Measurements from ENCODE around the gene PLAGL2. TPM values are rescaled to one million over a fixed set of nuclear protein-coding genes. Genes with fewer than 3 reads are reported as not detected.

PLAGL2 gene
- polyA plus RNA-seq, 1 donor from 2014 or later = 2.7 TPM

- H3K9me2 ChIP-seq (ENCODE audit: insufficient read depth, low read length) = no peaks in the 10 kb centered on the region
- H3K9me3 ChIP-seq (ENCODE audit: low read length) = no peaks in the 10 kb centered on the region
- no peak overlapping the region for H3K27ac ChIP-seq (ENCODE audit: low read length)
- no peaks in the 10 kb centered on the region for H3K27me3 ChIP-seq (ENCODE audit: insufficient read depth, low read depth, low read length)
- H3K79me2 ChIP-seq (replicated peaks; ENCODE audit: insufficient read depth, low read length) = no peaks in the 10 kb centered on the region
- TF ChIP-seq, protein P1, sequence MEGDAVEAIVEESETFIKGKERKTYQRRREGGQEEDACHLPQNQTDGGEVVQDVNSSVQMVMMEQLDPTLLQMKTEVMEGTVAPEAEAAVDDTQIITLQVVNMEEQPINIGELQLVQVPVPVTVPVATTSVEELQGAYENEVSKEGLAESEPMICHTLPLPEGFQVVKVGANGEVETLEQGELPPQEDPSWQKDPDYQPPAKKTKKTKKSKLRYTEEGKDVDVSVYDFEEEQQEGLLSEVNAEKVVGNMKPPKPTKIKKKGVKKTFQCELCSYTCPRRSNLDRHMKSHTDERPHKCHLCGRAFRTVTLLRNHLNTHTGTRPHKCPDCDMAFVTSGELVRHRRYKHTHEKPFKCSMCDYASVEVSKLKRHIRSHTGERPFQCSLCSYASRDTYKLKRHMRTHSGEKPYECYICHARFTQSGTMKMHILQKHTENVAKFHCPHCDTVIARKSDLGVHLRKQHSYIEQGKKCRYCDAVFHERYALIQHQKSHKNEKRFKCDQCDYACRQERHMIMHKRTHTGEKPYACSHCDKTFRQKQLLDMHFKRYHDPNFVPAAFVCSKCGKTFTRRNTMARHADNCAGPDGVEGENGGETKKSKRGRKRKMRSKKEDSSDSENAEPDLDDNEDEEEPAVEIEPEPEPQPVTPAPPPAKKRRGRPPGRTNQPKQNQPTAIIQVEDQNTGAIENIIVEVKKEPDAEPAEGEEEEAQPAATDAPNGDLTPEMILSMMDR (IDR thresholded peaks at IDR 0.05; ENCODE audit: poor library complexity, severe bottlenecking) = no peak
- TF ChIP-seq POLR2AphosphoS5 (IDR thresholded peaks at IDR 0.05) (no peak), TAF1 (IDR thresholded peaks at IDR 0.05; ENCODE audit: low read depth) (no peak), EP300 (conservative IDR thresholded peaks at IDR 0.05; ENCODE audit: poor library complexity, severe bottlenecking) (no peak), EZH2 (IDR thresholded peaks at IDR 0.05; ENCODE audit: borderline replicate concordance, insufficient read depth, low read length, poor library complexity, severe bottlenecking) (no peak), MXI1 (conservative IDR thresholded peaks at IDR 0.05; ENCODE audit: poor library complexity, severe bottlenecking) (no peak), RAD21 (conservative IDR thresholded peaks at IDR 0.05) (no peak), SMC3 (conservative IDR thresholded peaks at IDR 0.05; ENCODE audit: poor library complexity) (no peak)
- TF ChIP-seq, protein P2, sequence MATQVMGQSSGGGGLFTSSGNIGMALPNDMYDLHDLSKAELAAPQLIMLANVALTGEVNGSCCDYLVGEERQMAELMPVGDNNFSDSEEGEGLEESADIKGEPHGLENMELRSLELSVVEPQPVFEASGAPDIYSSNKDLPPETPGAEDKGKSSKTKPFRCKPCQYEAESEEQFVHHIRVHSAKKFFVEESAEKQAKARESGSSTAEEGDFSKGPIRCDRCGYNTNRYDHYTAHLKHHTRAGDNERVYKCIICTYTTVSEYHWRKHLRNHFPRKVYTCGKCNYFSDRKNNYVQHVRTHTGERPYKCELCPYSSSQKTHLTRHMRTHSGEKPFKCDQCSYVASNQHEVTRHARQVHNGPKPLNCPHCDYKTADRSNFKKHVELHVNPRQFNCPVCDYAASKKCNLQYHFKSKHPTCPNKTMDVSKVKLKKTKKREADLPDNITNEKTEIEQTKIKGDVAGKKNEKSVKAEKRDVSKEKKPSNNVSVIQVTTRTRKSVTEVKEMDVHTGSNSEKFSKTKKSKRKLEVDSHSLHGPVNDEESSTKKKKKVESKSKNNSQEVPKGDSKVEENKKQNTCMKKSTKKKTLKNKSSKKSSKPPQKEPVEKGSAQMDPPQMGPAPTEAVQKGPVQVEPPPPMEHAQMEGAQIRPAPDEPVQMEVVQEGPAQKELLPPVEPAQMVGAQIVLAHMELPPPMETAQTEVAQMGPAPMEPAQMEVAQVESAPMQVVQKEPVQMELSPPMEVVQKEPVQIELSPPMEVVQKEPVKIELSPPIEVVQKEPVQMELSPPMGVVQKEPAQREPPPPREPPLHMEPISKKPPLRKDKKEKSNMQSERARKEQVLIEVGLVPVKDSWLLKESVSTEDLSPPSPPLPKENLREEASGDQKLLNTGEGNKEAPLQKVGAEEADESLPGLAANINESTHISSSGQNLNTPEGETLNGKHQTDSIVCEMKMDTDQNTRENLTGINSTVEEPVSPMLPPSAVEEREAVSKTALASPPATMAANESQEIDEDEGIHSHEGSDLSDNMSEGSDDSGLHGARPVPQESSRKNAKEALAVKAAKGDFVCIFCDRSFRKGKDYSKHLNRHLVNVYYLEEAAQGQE (IDR thresholded peaks at IDR 0.05; ENCODE audit: borderline replicate concordance) = no peak
- H3K9ac ChIP-seq (ENCODE audit: low read length) = no peak overlapping the region
- H4K20me1 ChIP-seq (ENCODE audit: insufficient read depth) = no peaks in the 10 kb centered on the region
- peaks cover 22% of the 10 kb centered on the region for H3K36me3 ChIP-seq (ENCODE audit: insufficient read depth, low read length)
- no peaks in the 10 kb centered on the region for H3F3A ChIP-seq (ENCODE audit: insufficient read depth, low read length, poor library complexity, severe bottlenecking)
- no peak overlapping the region for H2AFZ ChIP-seq (ENCODE audit: low read depth, low read length)
- H3K4me3 ChIP-seq (ENCODE audit: low read length) = no peak overlapping the region
- H3K4me2 ChIP-seq (ENCODE audit: low read length) = no peak overlapping the region
Observed at GRCh38 chr20:32158351-32158750, 49.2 kb downstream of the PLAGL2 start.

DNA sequence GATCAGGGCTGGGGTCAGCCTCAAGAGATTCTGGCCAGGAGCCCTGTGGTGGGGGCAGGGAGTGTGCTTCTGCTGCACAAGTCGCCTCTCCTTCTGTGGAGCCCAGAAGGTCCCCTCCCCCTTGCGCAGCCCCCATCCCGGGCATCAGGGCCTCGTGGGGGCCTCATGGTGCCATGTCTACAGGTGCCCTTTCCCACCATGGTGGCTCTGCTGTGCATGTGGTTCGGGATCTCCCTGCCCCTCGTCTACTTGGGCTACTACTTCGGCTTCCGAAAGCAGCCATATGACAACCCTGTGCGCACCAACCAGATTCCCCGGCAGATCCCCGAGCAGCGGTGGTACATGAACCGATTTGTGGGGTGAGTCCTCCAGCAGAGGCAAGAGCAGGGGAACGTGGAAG is 49.9 kb downstream of the PLAGL2 start:
- no peak overlapping the region for H3K9ac ChIP-seq (ENCODE audit: low read length)
- no peaks in the 10 kb centered on the region for H3K79me2 ChIP-seq (replicated peaks; ENCODE audit: insufficient read depth, low read length)
- no peaks in the 10 kb centered on the region for H3K27me3 ChIP-seq (ENCODE audit: insufficient read depth, low read depth, low read length)
- no peak overlapping the region for H3K4me3 ChIP-seq (ENCODE audit: low read length)
- TF ChIP-seq, protein P2 (IDR thresholded peaks at IDR 0.05; ENCODE audit: borderline replicate concordance) = no peak
- TF ChIP-seq, protein P1 (IDR thresholded peaks at IDR 0.05; ENCODE audit: poor library complexity, severe bottlenecking) = no peak
- TF ChIP-seq RAD21 (conservative IDR thresholded peaks at IDR 0.05) (no peak), MXI1 (conservative IDR thresholded peaks at IDR 0.05; ENCODE audit: poor library complexity, severe bottlenecking) (no peak), POLR2AphosphoS5 (IDR thresholded peaks at IDR 0.05) (no peak), TAF1 (IDR thresholded peaks at IDR 0.05; ENCODE audit: low read depth) (no peak), EP300 (conservative IDR thresholded peaks at IDR 0.05; ENCODE audit: poor library complexity, severe bottlenecking) (no peak), SMC3 (conservative IDR thresholded peaks at IDR 0.05; ENCODE audit: poor library complexity) (no peak), EZH2 (IDR thresholded peaks at IDR 0.05; ENCODE audit: borderline replicate concordance, insufficient read depth, low read length, poor library complexity, severe bottlenecking) (no peak)
- H3F3A ChIP-seq (ENCODE audit: insufficient read depth, low read length, poor library complexity, severe bottlenecking) = no peaks in the 10 kb centered on the region
- no peaks in the 10 kb centered on the region for H3K9me2 ChIP-seq (ENCODE audit: insufficient read depth, low read length)
- no peaks in the 10 kb centered on the region for H3K9me3 ChIP-seq (ENCODE audit: low read length)
- H4K20me1 ChIP-seq (ENCODE audit: insufficient read depth) = no peaks in the 10 kb centered on the region
- no peak overlapping the region for H2AFZ ChIP-seq (ENCODE audit: low read depth, low read length)
- H3K36me3 ChIP-seq (ENCODE audit: insufficient read depth, low read length) = peaks cover 22% of the 10 kb centered on the region
- no peak overlapping the region for H3K4me2 ChIP-seq (ENCODE audit: low read length)
- H3K27ac ChIP-seq (ENCODE audit: low read length) = no peak overlapping the region

All from neural cell (in vitro differentiated cells).